Measurements from ENCODE around the gene RHBG. TPM values are rescaled to one million over a fixed set of nuclear protein-coding genes. Genes with fewer than 3 reads are reported as not detected.
A peak's percentile ranks its signal among the peaks of the same experiment; 100 is the strongest.
"Not testable (repeated sequence)": the region's sequence is repeated elsewhere in the genome, so short reads cannot be mapped to it uniquely, and the experiment has no call there.

Gene RHBG
- polyA plus RNA-seq, 1 donor: 35.4 TPM

DNA sequence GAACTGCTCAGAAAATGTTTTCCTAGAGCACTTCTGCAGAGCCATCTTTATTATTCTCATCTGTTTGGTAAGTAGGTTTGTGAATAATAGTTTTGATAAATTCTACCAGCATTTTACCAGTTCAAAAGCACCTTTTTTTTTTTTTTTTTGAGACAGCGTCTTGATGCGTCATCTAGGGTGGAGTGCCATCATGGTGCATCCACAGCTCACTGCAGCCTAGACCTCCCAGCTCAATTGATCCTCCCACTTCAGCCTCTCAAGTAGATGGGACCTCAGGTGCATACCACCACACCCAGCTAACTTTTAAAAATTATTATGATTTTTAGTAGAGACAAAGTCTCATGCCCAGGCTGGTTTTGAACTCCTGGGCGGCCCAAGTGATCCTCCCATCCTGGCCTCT is 9.8 kb upstream of the RHBG start:
- H3K4me3 ChIP-seq (ENCODE audit: low read length): no peak overlapping the region
- H3K27ac ChIP-seq (ENCODE audit: low read length): no peak overlapping the region
- WGBS (ENCODE audit: insufficient coverage, low lambda C conversion rate): no CpG with 5 or more reads among the region's 3 CpGs
- no peaks in the 10 kb centered on the region for H3K9me3 ChIP-seq (ENCODE audit: control insufficient read depth, low read depth, low read length)
- H3K36me3 ChIP-seq (ENCODE audit: control insufficient read depth, insufficient read depth, low read length): no peaks in the 10 kb centered on the region
- peaks cover 18% of the 10 kb centered on the region for H3K27me3 ChIP-seq (ENCODE audit: control insufficient read depth, insufficient read depth, low read length)
- peaks cover 18% of the 10 kb centered on the region for H3K4me1 ChIP-seq (ENCODE audit: control insufficient read depth, insufficient read depth, low read length)
- no peak for DNase-seq

DNA sequence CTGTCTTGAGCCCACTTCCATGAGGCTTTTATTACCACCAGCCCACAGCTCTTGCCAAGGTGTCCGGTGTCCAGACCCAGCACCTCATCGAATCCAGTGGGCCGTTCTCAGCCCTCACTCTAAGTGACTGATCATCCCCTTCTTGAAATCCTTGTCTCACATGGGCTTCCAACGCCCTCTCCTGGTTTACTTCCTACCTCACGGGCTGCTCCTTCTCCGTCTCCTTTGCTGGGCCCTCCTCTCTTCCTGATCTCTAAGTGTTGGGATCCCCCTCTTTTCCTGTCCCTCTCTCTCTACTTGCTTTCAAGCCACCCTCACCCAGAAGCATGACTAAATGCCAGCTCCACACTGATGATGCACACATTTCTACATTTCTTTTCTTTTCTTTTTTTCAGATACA is 9.0 kb upstream of the RHBG start:
- Histone ChIP-seq H3K4me1 (ENCODE audit: control insufficient read depth, insufficient read depth, low read length) (peaks cover 18% of the 10 kb centered on the region), H3K27me3 (ENCODE audit: control insufficient read depth, insufficient read depth, low read length) (peaks cover 12% of the 10 kb centered on the region), H3K9me3 (ENCODE audit: control insufficient read depth, low read depth, low read length) (no peaks in the 10 kb centered on the region), H3K36me3 (ENCODE audit: control insufficient read depth, insufficient read depth, low read length) (no peaks in the 10 kb centered on the region), H3K4me3 (ENCODE audit: low read length) (no peak overlapping the region), H3K27ac (ENCODE audit: low read length) (no peak overlapping the region)
- no CpG with 5 or more reads among the region's 6 CpGs for WGBS (ENCODE audit: insufficient coverage, low lambda C conversion rate)
- no peak for DNase-seq

DNA sequence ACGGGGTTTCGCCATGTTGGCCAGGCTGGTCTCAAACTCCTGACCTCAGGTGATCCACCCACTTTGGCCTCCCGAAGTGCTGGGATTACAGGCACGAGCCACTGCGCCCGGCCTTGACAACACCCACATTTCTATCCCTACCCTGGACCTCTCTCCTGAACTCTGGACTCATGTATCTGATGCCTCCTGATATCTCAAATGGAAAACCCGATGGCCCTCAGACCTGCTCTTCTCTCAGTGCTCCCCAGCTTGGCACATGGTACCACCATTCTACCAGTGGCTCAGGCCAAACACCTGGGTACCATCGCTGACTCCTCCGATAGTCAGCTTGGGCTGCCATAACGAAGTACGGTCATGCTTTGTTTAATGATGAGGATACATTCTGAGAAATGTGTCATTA is 8.5 kb upstream of the RHBG start:
- Histone ChIP-seq H3K4me3 (ENCODE audit: low read length) (no peak overlapping the region), H3K27ac (ENCODE audit: low read length) (no peak overlapping the region), H3K27me3 (ENCODE audit: control insufficient read depth, insufficient read depth, low read length) (peaks cover 12% of the 10 kb centered on the region), H3K36me3 (ENCODE audit: control insufficient read depth, insufficient read depth, low read length) (no peaks in the 10 kb centered on the region), H3K4me1 (ENCODE audit: control insufficient read depth, insufficient read depth, low read length) (peaks cover 21% of the 10 kb centered on the region), H3K9me3 (ENCODE audit: control insufficient read depth, low read depth, low read length) (no peaks in the 10 kb centered on the region)
- peak in 1 of 2 donors; percentile 64 for DNase-seq
- no CpG with 5 or more reads among the region's 11 CpGs for WGBS (ENCODE audit: insufficient coverage, low lambda C conversion rate)

DNA sequence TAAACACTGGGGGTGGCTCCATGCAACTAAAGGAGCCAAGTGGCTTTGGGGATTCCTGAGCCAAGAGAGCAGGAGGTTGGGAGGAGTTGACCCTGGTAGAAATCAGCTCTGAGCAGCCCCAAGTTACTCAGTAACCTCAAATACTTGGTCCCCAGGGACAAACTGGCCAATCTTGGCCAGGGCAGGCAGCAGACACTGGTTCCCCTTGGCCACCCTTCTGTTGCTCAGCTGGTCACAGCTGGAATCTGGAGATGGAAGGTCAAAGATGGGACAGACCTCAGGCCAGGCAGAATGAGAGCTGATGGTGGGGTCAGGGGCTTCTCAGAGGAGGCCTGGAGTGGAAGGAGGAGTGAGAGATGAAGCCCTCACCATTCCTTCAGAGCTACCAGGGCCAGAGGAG is 3.3 kb upstream of the RHBG start:
- no peak for DNase-seq
- no peaks in the 10 kb centered on the region for H3K9me3 ChIP-seq (ENCODE audit: control insufficient read depth, low read depth, low read length)
- H3K36me3 ChIP-seq (ENCODE audit: control insufficient read depth, insufficient read depth, low read length): no peaks in the 10 kb centered on the region
- no peak overlapping the region for H3K27ac ChIP-seq (ENCODE audit: low read length)
- H3K27me3 ChIP-seq (ENCODE audit: control insufficient read depth, insufficient read depth, low read length): no peaks in the 10 kb centered on the region
- no peak overlapping the region for H3K4me3 ChIP-seq (ENCODE audit: low read length)
- H3K4me1 ChIP-seq (ENCODE audit: control insufficient read depth, insufficient read depth, low read length): peaks cover 45% of the 10 kb centered on the region

DNA sequence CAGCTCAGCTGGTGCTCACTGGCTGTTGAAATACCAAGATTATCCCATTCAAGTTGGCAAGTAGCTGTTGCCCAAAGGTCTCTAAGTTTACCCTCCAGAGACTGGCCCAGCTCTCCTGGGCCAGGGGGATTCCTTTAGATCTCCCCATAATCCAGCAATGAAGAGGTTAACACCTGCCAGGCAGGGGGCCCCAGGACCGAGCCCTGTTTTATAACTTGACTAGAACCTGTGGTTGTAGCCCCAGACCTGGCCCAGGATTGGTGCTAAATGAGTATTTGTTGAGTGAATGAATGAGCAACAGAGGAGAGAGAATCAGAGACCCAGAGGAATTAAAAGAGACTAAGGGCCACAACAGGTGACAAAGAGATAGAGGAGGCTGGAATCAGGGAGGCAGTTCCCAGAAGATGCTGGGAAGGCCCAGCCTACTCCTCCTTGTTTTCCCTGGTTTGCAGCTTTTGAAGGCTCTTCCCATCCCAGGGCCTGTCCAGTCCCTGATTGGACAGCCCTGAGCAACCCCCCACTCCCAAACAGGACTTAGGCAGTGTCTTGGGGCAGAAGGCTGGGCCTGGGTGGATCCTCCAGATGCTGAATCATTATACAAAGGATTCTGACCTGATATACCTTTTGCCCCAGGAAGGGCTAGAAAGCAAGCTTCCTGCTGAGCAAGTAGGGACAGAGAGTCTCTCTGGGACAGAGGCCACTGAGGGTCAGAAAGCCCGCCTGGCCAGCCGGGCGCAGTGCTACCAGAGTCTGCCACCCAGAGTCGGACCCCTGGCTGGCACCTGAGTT is 2.4 kb upstream of the RHBG start:
- Histone ChIP-seq H3K4me3 (ENCODE audit: low read length) (no peak overlapping the region), H3K36me3 (ENCODE audit: control insufficient read depth, insufficient read depth, low read length) (no peaks in the 10 kb centered on the region), H3K4me1 (ENCODE audit: control insufficient read depth, insufficient read depth, low read length) (peaks cover 47% of the 10 kb centered on the region), H3K27ac (ENCODE audit: low read length) (peak overlapping the region; percentile 73), H3K27me3 (ENCODE audit: control insufficient read depth, insufficient read depth, low read length) (no peaks in the 10 kb centered on the region), H3K9me3 (ENCODE audit: control insufficient read depth, low read depth, low read length) (no peaks in the 10 kb centered on the region)
- DNase-seq: no peak
- WGBS (ENCODE audit: insufficient coverage, low lambda C conversion rate): no CpG with 5 or more reads among the region's 5 CpGs

DNA sequence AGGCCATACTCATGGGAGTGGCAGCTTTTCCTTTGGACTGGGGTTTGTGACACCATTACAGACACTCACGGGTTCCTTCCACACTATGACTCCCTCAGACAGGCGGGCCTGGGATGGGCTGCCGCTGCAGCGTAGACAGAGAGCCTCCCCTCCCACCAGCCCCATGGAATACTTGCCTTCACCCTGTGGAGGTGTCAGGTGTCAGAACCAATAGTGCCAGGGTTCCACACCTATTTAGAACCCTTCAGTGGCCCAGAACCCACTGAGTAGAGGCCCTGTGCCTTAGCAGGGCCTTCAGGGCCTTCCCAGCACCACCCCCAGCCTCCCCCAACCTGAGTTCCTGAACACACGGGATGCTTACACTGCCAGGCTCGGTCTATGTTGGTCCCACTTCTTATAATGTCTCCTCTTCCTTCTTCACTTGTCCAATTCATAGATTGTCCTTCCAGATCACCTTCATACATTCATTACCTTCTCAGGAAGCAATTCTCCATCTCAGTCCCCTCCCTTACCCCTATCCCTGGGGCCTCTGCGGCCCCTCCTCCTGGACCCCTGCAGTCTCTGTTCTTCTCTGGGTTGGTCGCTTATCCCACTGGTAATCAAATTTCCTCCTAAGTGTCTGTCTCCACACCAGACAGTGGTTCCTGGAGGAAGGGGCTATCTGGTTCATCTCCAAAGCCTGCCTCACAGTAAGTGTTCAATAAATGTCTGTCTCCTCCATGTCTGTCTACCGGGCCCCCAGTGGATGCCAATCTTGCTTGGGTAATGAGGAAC is 1.4 kb upstream of the RHBG start:
- WGBS (ENCODE audit: insufficient coverage, low lambda C conversion rate): 100% methylated on average over 1 of the region's 9 CpGs
- Histone ChIP-seq H3K27me3 (ENCODE audit: control insufficient read depth, insufficient read depth, low read length) (no peaks in the 10 kb centered on the region), H3K27ac (ENCODE audit: low read length) (peak overlapping the region; percentile 73)

DNA sequence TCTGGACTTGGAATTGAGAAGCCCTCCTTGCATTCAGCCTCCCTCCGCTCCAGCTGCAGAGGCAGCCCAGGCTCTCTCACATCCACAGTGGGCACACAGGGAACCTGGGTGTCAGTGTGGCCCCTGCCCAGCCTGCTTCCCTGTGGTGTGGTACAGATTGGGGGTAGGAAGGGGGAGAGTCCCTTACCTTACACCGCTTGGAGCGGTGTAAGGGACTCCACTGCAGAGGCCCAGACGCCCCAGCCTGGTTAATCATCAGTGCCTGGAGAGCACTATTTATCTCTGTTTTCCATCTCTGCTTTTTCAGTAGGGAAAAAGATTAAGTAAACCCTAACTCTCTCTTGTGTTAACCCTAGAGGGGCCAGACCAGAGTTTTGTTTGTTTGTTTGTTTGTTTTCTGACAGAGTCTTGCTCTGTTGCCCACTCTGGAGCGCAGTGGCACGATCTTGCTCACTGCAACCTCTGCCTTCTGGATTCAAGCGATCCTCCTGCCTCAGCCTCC is 803 bp upstream of the RHBG start:
- no peaks in the 10 kb centered on the region for H3K36me3 ChIP-seq (ENCODE audit: control insufficient read depth, insufficient read depth, low read length)
- DNase-seq: peak in 1 of 2 donors; percentile 66
- H3K27ac ChIP-seq (ENCODE audit: low read length): peak overlapping the region; percentile 73
- WGBS (ENCODE audit: insufficient coverage, low lambda C conversion rate): 90% methylated on average over 3 of the region's 7 CpGs
- H3K9me3 ChIP-seq (ENCODE audit: control insufficient read depth, low read depth, low read length): no peaks in the 10 kb centered on the region
- no peaks in the 10 kb centered on the region for H3K27me3 ChIP-seq (ENCODE audit: control insufficient read depth, insufficient read depth, low read length)
- H3K4me1 ChIP-seq (ENCODE audit: control insufficient read depth, insufficient read depth, low read length): peaks cover 60% of the 10 kb centered on the region
- peak overlapping the region; percentile 22 for H3K4me3 ChIP-seq (ENCODE audit: low read length)

More for the DNA sequence above, 1.4 kb upstream of the RHBG start:
- Histone ChIP-seq H3K9me3 (ENCODE audit: control insufficient read depth, low read depth, low read length) (no peaks in the 10 kb centered on the region), H3K4me3 (ENCODE audit: low read length) (peak overlapping the region; percentile 22), H3K4me1 (ENCODE audit: control insufficient read depth, insufficient read depth, low read length) (peaks cover 56% of the 10 kb centered on the region), H3K36me3 (ENCODE audit: control insufficient read depth, insufficient read depth, low read length) (no peaks in the 10 kb centered on the region)
- peak in 1 of 2 donors; percentile 41 for DNase-seq

DNA sequence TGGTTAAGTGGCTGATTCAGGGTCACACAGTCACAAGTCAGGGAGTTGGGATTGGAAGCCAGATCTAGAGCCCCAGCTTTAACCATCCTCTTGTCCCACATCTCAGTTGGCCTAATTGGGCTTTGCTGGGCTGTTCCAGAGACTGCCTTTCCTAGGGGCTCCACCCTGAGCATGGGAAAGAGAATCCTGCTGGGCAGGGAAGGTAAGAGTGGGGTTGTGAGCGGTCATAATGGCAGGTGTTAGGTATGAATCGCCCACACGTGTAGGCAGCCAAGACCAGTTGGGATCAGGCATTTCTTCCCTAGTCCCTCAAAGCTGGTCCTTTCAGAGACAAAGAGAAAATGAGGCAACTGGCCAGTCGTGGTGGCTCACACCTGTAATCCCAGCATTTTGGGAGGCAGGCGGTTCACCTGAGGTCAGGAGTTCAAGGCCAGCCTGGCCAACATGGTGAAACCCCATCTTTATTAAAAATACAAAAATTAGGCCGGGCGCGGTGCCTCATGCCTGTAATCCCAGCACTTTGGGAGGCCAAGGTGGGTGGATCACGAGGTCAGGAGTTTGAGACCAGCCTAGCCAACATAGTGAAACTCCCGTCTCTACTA is 775 bp downstream of the RHBG start:
- not testable (repeated sequence) for H3K36me3 ChIP-seq (ENCODE audit: control insufficient read depth, insufficient read depth, low read length); H3K9me3 ChIP-seq (ENCODE audit: control insufficient read depth, low read depth, low read length); H3K27me3 ChIP-seq (ENCODE audit: control insufficient read depth, insufficient read depth, low read length); DNase-seq
- WGBS (ENCODE audit: insufficient coverage, low lambda C conversion rate): no CpG with 5 or more reads among the region's 10 CpGs
- Histone ChIP-seq H3K27ac (ENCODE audit: low read length) (peak overlapping the region; percentile 73), H3K4me1 (ENCODE audit: control insufficient read depth, insufficient read depth, low read length) (peaks cover 67% of the 10 kb centered on the region), H3K4me3 (ENCODE audit: low read length) (peak overlapping the region; percentile 60)

DNA sequence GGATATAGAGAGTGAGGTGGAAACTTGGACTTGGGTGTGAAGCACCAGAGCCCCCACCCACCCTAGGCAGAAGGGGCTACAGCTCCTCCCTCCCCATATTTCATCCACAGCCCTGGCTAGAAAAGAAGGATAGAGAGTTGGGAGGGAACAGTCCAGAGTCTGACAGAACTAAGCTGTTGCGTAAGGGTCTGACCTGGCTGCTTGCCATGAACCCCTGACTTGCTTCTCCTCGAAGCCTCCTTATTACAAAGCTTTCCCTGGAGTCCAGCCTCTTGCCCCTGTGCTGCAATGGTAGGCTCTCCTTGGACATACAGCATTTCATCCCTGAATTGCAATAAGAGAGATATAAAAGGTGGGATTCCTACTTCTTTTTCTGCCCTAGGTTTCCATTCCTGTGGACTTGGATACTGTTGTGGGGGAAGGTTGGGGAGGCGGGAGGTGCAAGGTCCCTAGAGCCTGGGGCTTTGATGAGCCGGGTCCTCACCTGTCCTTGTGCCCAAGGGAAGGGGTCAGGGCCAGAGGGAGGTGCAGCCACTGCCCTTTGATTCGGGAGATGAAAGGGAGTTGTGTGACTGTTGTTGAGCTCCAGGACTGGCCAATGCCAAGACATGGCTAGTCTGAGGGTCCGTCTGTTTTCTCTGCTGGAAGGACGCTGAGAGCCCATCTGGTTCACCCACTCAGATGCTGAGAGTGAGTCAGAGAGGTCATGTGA is 2.7 kb downstream of the RHBG start:
- no peaks in the 10 kb centered on the region for H3K27me3 ChIP-seq (ENCODE audit: control insufficient read depth, insufficient read depth, low read length)

DNA sequence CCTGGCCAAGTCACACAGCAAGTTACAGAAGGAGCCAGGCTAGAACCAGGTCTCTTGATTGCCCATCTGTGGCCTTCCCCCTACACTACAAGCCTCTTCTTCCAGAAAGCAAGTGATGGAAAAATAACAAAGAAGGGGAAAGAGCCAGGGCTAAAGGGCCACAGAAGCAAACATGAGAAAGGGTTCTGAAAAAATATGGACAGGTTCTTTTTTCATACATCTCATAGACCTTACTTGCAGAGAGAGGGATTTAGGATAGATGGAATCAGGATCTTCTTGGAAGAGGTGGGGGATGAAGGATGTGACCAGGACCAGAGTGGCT is 3.2 kb downstream of the RHBG start:
- no peak for DNase-seq
- peak overlapping the region; percentile 70 for H3K27ac ChIP-seq (ENCODE audit: low read length)
- no peaks in the 10 kb centered on the region for H3K9me3 ChIP-seq (ENCODE audit: control insufficient read depth, low read depth, low read length)
- H3K36me3 ChIP-seq (ENCODE audit: control insufficient read depth, insufficient read depth, low read length): peaks cover 5% of the 10 kb centered on the region
- no peaks in the 10 kb centered on the region for H3K27me3 ChIP-seq (ENCODE audit: control insufficient read depth, insufficient read depth, low read length)
- H3K4me1 ChIP-seq (ENCODE audit: control insufficient read depth, insufficient read depth, low read length): peaks cover 62% of the 10 kb centered on the region
- H3K4me3 ChIP-seq (ENCODE audit: low read length): peak overlapping the region; percentile 14

More for the DNA sequence above, 2.7 kb downstream of the RHBG start:
- WGBS (ENCODE audit: insufficient coverage, low lambda C conversion rate): no CpG with 5 or more reads among the region's 7 CpGs
- H3K27ac ChIP-seq (ENCODE audit: low read length): peak overlapping the region; percentile 73
- peak overlapping the region; percentile 14 for H3K4me3 ChIP-seq (ENCODE audit: low read length)
- peaks cover 3% of the 10 kb centered on the region for H3K36me3 ChIP-seq (ENCODE audit: control insufficient read depth, insufficient read depth, low read length)
- DNase-seq: peak; percentile 90 to 96
- H3K9me3 ChIP-seq (ENCODE audit: control insufficient read depth, low read depth, low read length): no peaks in the 10 kb centered on the region
- H3K4me1 ChIP-seq (ENCODE audit: control insufficient read depth, insufficient read depth, low read length): peaks cover 63% of the 10 kb centered on the region

All from large intestine (tissue), 3 donors.